Measurements from ENCODE around the gene EFNA5.

GRCh38 chr5:107523029-107523680 is 147.6 kb downstream of the EFNA5 start:
- TF ChIP-seq, protein P1, sequence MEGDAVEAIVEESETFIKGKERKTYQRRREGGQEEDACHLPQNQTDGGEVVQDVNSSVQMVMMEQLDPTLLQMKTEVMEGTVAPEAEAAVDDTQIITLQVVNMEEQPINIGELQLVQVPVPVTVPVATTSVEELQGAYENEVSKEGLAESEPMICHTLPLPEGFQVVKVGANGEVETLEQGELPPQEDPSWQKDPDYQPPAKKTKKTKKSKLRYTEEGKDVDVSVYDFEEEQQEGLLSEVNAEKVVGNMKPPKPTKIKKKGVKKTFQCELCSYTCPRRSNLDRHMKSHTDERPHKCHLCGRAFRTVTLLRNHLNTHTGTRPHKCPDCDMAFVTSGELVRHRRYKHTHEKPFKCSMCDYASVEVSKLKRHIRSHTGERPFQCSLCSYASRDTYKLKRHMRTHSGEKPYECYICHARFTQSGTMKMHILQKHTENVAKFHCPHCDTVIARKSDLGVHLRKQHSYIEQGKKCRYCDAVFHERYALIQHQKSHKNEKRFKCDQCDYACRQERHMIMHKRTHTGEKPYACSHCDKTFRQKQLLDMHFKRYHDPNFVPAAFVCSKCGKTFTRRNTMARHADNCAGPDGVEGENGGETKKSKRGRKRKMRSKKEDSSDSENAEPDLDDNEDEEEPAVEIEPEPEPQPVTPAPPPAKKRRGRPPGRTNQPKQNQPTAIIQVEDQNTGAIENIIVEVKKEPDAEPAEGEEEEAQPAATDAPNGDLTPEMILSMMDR (IDR thresholded peaks at IDR 0.05), result no peak
- TF ChIP-seq POLR2A (IDR thresholded peaks at IDR 0.05), result no peak

Data from esophagus squamous epithelium (tissue), 4 donors.